ENCODE results near the gene DHX16. TPM values are rescaled to one million over a fixed set of nuclear protein-coding genes. Genes with fewer than 3 reads are reported as not detected.

DHX16 gene
- total RNA-seq, 1 experiment from 2014 or later = 46.4 TPM

GRCh38 chr6:30687659-30688431 is 15.0 kb upstream of the DHX16 start:
- Histone ChIP-seq H3K9me3 (ENCODE audit: low read depth, low read length, poor library complexity, severe bottlenecking) (no peaks in the 10 kb centered on the region), H3K36me3 (ENCODE audit: insufficient read depth, low read length, poor library complexity, severe bottlenecking) (no peaks in the 10 kb centered on the region), H3K4me1 (ENCODE audit: insufficient read depth, low read length, poor library complexity, severe bottlenecking) (peaks cover 54% of the 10 kb centered on the region), H3K27ac (ENCODE audit: low read depth, low read length, poor library complexity, severe bottlenecking) (peak overlapping the region; percentile 80), H3K4me3 (ENCODE audit: low read depth, low read length, poor library complexity, severe bottlenecking) (peak overlapping the region; percentile 88), H3K27me3 (replicated peaks; ENCODE audit: insufficient read depth, low read depth, low read length, poor library complexity) (no peaks in the 10 kb centered on the region)
- no peak for DNase-seq (ENCODE audit: low spot score)
- BruUV-seq (replicated peaks) = TSS peak; percentile 68
- intact Hi-C loops (cut with micrococcal nuclease; ENCODE audit: unreplicated experiment) = no loop called here
- ChIA-PET CTCF (interaction anchor here (0.6 to 1.0 kb wide), 3 partner anchors 9 to 92 kb away, joined by 3 to 4 read pairs (median 3); no protein-coding TSS in a partner anchor), POLR2A (ENCODE audit: low non-redundant PET) (interaction anchor here (1.0 kb wide), 1 partner anchor 46 kb away, joined by 4 read pairs; no protein-coding TSS in a partner anchor)
- no peak for TF ChIP-seq EZH2 (IDR thresholded peaks at IDR 0.05; ENCODE audit: borderline replicate concordance, low read depth, low read length, poor library complexity, severe bottlenecking)
- no peak for TF ChIP-seq CTCF (conservative IDR thresholded peaks at IDR 0.05; ENCODE audit: low read depth, low read length)

GRCh38 chr6:30686908-30687658 is 14.3 kb upstream of the DHX16 start:
- Histone ChIP-seq H3K27ac (ENCODE audit: low read depth, low read length, poor library complexity, severe bottlenecking) (peak overlapping the region; percentile 80), H3K36me3 (ENCODE audit: insufficient read depth, low read length, poor library complexity, severe bottlenecking) (no peaks in the 10 kb centered on the region), H3K27me3 (replicated peaks; ENCODE audit: insufficient read depth, low read depth, low read length, poor library complexity) (no peaks in the 10 kb centered on the region), H3K4me1 (ENCODE audit: insufficient read depth, low read length, poor library complexity, severe bottlenecking) (peaks cover 62% of the 10 kb centered on the region), H3K9me3 (ENCODE audit: low read depth, low read length, poor library complexity, severe bottlenecking) (no peaks in the 10 kb centered on the region), H3K4me3 (ENCODE audit: low read depth, low read length, poor library complexity, severe bottlenecking) (peak overlapping the region; percentile 88)
- intact Hi-C loops (cut with micrococcal nuclease; ENCODE audit: unreplicated experiment) = no loop called here
- ChIA-PET POLR2A (ENCODE audit: low non-redundant PET) (interaction anchor here (1.0 kb wide), 1 partner anchor 47 kb away, joined by 4 read pairs; no protein-coding TSS in a partner anchor), CTCF (interaction anchor here (1.0 kb wide), 1 partner anchor 14 kb away, joined by 3 read pairs; no protein-coding TSS in a partner anchor)
- peak; percentile 91 for DNase-seq (ENCODE audit: low spot score)
- no TSS peak for BruUV-seq (replicated peaks)
- no peak for TF ChIP-seq EZH2 (IDR thresholded peaks at IDR 0.05; ENCODE audit: borderline replicate concordance, low read depth, low read length, poor library complexity, severe bottlenecking)
- no peak for TF ChIP-seq CTCF (conservative IDR thresholded peaks at IDR 0.05; ENCODE audit: low read depth, low read length)

- TF ChIP-seq CTCF (conservative IDR thresholded peaks at IDR 0.05; ENCODE audit: low read depth, low read length) (no peak), EZH2 (IDR thresholded peaks at IDR 0.05; ENCODE audit: borderline replicate concordance, low read depth, low read length, poor library complexity, severe bottlenecking) (no peak)
- peak within 1 kb of the TSS; percentile 88 for H3K4me3 ChIP-seq (ENCODE audit: low read depth, low read length, poor library complexity, severe bottlenecking)
- DNase-seq (ENCODE audit: low spot score) = peak; percentile 72
- H3K4me1 ChIP-seq (ENCODE audit: insufficient read depth, low read length, poor library complexity, severe bottlenecking) = peaks cover 60% of the 10 kb centered on the region
- BruUV-seq (replicated peaks) = TSS peak; percentile 16
- ChIA-PET POLR2A (ENCODE audit: low non-redundant PET) (no interaction called here), CTCF (no interaction called here)
- intact Hi-C loops (cut with micrococcal nuclease; ENCODE audit: unreplicated experiment) = no loop called here
- no peaks in the 10 kb centered on the region for H3K9me3 ChIP-seq (ENCODE audit: low read depth, low read length, poor library complexity, severe bottlenecking)
- peak within 1 kb of the TSS; percentile 80 for H3K27ac ChIP-seq (ENCODE audit: low read depth, low read length, poor library complexity, severe bottlenecking)
- no peaks in the 10 kb centered on the region for H3K36me3 ChIP-seq (ENCODE audit: insufficient read depth, low read length, poor library complexity, severe bottlenecking)
- H3K27me3 ChIP-seq (replicated peaks; ENCODE audit: insufficient read depth, low read depth, low read length, poor library complexity) = no peaks in the 10 kb centered on the region
These were observed 13.5 kb upstream of the DHX16 start, which contains the start of gene PPP1R18 for GRCh38 chr6:30686009-30686907. TSS of gene PPP1R18 (minus strand) at chr6:30686645. CDS start at chr6:30686018, 627 bp downstream.

Data from A673 (cell line).